GM21390 (cell line): Measurements from ENCODE around the gene PRR29.

Experiments
- ATAC-seq: cut with Tn5 transposase; IDR thresholded peaks from one replicate; pipeline ENCODE4 v1.9.1; 2021; ENCODE audit not compliant: unreplicated experiment

The PRR29 gene

GRCh38 chr17:63998050-63998720, at the start of gene PRR29:
TSS of gene PRR29 (plus strand) at chr17:63998351. CDS start at chr17:63998365, 14 bp downstream.
- ATAC-seq, result no peak

GRCh38 chr17:63948521-63948920, 49.6 kb upstream of the PRR29 start:
- ATAC-seq, result no peak

DNA sequence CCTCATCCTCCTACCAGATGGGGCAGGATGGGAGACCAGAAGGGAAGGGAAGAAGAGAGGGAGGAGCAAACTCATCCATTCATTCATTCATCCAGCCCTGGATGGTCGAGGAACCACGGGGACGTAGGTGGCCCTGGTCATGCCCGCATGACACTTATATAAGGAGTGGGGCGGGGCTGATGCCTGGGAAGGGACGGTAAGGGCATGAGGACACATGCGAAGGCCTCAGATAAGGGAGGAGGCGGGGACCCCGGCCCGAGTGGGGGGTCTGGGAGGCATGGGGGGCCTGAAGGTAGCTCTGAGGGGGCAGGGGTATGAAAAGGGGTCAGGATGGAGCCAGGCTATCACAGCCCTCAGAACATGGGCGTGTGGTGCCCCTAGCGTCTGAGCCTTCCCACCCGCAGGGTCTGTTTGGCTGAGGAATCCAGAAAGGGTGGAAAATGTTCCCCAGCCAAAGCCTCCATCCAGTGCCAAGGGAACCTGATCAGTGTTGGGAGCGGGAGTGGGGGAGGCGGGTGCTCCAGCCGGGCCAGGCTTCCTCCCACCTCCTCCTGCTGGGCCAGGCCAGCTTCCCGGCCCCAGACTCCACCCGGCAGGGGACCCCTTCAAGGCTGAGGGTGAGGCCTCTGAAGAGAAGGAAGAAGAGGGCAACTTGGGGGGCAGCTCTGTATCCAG, 48.4 kb upstream of the PRR29 start:
- no peak for ATAC-seq

DNA sequence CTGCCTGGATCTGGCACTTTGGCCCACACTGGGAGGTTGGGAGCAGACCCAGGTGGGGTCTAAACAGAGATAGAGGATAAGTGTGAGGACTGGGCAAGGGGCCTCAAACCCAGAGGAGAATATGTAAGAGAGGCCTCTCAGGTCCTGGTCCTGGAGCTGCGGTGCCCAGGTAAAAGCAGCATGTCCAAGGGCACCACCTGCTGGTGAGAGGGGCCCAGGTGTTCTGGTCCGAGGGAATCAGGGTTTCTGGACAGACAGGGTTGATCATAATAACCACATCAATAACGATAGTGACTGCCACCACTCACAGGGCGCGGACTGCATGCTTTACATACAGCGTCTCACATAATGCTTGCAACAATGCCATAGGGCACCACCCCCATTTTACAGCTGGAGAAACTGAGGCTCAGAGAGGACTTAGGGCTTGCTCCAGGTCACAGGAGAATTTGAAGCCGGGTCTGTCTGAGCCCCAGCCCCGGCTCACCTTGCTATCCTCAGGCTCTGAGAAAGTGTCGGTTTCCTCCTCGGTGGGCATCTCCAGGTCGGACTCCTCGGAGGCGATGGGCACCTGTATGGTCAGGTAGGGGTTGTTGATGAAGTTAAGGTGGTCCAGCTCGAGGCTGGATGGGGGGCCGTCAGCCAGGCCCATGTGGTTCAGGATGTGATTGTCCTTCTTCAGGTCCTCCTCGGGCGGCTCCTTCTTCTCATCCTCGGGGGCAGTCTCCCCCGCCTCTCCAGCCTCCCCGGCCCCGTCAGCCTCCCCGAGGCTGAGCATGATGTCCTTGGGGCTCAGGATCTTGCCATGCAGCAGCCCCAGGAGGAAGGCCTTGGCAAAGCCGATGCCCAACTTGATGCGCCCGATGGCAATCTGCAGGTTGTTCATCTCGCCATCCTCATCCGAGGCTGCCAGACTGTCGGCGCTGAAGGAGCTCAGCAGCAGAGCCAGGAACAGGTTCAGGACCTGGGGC, 46.9 kb upstream of the PRR29 start:
- ATAC-seq, result no peak

GRCh38 chr17:63954402-63955063, 43.6 kb upstream of the PRR29 start:
- no peak for ATAC-seq

DNA sequence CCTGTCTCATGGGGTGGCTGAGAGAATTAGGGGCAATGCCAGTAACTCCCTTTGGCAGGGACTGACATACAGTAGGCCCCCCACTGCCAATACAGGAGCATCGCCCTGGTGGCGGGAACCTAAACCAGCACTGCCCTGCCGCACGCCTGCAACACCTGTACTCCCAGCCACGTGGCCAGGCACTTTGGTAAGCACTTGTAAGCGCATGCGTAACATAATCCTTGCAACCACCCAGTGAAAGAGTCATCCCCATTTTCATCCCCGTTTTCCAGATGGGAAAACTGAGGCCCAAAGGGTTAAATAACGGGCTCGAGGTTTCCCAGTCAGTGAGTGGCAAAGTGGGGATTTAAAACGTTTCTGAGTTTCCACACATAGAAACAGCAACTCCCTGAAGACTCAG, 42.9 kb upstream of the PRR29 start:
- no peak for ATAC-seq

DNA sequence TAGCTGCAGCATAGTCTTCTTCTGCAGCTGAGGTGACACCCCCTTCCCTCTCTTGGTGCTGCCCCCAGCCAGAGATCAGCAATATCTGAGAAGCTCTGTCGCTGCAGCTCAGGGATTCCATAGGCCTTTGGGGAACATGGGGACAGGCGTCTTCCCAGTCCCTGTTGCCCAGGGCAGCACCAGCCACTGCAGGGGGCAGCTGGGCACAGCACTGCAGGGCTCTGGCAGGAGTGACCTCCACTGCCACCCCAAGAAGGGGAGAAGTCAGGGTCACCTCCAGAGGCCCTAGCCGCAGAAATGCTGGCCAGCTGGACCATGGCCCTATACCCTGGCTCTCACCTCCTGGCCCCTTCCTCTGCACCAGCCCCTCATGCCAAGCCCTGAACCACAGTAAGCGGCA, 42.4 kb upstream of the PRR29 start:
- ATAC-seq, result no peak

GRCh38 chr17:63956296-63956920, 41.7 kb upstream of the PRR29 start:
- no peak for ATAC-seq

DNA sequence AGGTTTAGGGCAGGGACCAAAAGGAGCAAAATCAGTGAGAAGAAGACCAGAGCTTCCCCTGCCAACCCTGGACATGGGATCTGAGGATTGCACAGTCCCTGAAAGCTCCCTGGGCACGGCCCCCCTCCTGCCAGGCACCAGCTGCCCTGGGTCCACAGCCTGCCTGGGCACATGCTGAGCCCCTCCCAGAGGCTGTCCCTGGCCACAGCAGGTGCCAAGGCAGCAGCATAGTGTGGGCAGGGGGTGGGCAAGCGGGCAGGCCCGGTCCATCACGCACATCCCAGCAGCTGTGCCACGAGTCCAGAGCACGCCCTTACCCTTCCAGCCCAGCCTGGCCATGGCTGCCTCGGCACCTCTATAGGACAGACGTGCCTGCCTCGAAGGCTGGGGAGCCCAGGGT, 38.1 kb upstream of the PRR29 start:
- ATAC-seq, result no peak

- ATAC-seq, result no peak
These were observed 37.7 kb upstream of the PRR29 start for GRCh38 chr17:63960430-63960829.

- ATAC-seq, result no peak
These were observed 36.6 kb upstream of the PRR29 start for GRCh38 chr17:63961355-63962212.

DNA sequence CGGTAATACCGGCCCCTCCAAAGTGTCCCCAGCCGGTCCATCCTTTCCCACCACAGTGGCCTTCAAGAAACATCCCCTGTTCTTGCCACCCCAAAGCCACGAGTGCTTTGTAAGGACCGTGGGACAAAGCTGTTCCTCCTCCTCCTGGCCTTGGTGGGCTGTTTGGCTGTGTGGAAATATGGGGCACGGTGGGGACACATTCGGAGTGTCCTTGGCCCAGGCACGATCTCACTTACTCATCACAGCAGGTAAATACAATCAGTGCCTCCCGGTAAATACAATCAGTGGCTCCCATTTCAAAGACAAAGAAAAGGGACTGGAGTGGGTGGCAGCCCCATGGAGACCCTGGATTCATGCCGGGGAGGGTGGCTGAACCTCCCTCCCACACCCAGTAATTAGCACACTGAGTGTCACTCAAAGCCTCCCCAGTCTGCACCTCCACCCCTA, 35.8 kb upstream of the PRR29 start:
- no peak for ATAC-seq

DNA sequence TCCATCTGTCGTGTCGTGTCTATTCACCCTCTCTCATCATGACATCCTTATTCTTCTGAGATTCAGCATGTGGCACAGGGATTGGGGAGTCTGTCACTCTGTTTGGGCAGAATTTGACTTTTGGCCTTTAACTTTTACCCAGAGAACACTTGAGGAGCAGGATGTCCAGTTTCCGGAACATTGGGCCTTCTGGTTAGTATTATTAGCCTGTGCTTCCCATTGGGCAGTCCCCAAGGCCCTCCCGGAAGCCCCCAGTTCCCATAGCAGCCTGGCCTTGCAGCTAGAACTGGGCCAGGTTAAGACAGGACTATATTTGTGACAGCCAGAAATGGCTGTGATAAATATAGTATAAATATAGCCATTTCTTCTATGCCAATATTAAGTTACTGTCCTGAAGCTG, 35.0 kb upstream of the PRR29 start:
- ATAC-seq, result no peak

GRCh38 chr17:63966646-63967264, 31.4 kb upstream of the PRR29 start:
- no peak for ATAC-seq

- ATAC-seq, result no peak
These were observed 30.2 kb upstream of the PRR29 start for GRCh38 chr17:63967953-63968352.

DNA sequence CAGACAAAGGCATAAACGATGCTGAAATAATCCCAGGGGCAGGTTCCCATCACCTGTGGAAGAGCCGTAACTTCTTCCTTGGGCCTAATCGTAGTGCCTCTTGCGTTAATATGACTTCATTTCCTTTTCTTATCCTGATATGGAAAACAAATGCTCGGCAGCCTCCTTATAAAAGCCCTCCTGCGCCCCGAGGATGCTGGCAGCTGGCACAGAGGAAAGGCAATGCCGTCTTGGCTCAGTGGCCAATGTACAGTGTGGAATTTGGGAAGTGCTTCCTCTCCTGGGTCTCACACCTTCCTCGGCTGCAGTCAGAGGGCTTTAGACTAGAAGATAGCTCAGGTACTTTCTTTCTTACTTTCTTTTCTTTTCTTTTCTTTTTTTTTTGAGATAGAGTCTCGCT, 28.9 kb upstream of the PRR29 start:
- no peak for ATAC-seq

- ATAC-seq, result no peak
These were observed 25.4 kb upstream of the PRR29 start, which contains the start of gene SCN4A for GRCh38 chr17:63972796-63973195. TSS of gene SCN4A (minus strand) at chr17:63972918. CDS start at chr17:63972841, 77 bp downstream.

DNA sequence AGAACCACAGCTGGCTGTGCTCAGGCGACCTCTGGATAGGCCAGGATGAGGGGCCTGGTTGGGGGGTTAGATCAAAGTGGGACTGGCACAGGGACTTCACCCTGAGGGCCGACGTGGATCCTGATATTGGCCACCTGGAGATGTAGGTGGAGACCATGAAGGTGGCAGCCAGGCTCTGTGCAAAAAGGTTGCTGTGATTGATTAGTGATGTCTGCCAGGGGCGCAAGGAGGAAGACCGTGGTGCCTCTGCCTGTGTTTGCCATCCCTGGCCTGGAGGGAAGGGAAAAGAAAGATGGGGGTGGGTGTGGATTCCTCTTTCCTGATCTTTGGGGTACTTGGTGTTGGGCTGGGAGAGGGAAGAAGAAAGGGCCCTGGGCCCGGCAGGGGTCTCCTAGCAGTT, 24.9 kb upstream of the PRR29 start:
- ATAC-seq, result no peak

- no peak for ATAC-seq
These were observed 24.1 kb upstream of the PRR29 start for GRCh38 chr17:63973930-63974593.
